GM21825 (cell line): ENCODE measurements around the gene RYR2.
"Not testable (repeated sequence)": the region's sequence is repeated elsewhere in the genome, so short reads cannot be mapped to it uniquely, and the experiment has no call there.

Source experiments
- ATAC-seq: cut with Tn5 transposase; IDR thresholded peaks from one replicate; pipeline ENCODE4 v1.9.1; 2021; ENCODE audit warnings: mild to moderate bottlenecking, moderate library complexity; ENCODE audit not compliant: unreplicated experiment

RYR2 gene

DNA sequence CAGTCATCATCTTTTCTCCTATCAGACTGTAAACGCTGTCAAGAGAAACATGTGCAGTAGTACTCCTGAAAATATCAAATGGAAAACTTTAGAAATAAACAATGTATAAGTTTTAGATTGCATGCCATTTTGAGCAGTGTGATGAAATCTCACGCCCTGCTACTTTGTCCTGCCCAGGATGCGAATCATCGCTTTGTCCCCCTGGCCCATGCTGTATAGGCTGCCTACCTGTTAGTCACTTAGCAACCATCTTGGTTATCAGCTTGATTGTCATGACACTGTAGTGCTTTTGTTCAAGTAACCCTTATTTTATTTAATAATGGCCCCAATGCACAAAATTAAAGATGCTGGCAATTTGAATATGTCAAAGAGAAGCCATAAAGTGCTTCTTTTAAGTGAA is 485.8 kb downstream of the RYR2 start:
- ATAC-seq, result no peak

DNA sequence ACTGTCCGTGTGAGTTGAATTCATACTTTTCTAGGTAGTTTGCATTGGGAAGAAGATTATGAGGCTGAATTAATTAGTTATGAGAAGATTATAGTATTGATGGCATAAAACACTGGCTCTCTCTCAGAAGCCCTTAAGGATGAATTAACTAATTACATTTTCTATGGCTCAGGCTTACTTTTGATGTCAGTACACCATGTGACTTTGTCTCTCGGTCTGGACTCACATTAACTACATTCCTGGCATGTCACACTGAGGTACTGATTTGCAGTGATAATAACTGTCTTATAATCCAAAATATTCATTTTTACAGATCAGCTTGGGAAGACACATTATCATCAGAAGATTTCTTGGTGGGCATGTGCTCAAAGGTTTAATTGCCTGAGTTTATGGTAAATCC is 486.6 kb downstream of the RYR2 start:
- no peak for ATAC-seq

DNA sequence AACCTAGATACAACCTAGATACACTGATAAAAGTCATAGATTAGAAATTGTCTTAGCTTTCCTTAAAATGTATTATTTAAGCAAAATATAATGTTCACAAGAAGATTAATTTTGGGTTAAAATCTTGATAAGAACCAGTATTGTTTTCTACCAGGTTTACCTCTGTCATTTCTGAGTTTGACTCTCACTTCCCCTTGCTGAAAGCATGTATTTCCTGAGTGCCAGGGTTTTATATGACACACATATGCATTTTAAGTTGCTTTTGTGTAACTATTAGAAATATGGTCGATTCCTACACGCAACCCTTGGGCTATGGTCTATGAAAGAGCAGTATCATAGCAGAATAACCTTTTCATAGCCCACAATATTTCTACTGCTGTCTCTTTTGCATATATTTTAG is 497.1 kb downstream of the RYR2 start:
- ATAC-seq, result no peak

DNA sequence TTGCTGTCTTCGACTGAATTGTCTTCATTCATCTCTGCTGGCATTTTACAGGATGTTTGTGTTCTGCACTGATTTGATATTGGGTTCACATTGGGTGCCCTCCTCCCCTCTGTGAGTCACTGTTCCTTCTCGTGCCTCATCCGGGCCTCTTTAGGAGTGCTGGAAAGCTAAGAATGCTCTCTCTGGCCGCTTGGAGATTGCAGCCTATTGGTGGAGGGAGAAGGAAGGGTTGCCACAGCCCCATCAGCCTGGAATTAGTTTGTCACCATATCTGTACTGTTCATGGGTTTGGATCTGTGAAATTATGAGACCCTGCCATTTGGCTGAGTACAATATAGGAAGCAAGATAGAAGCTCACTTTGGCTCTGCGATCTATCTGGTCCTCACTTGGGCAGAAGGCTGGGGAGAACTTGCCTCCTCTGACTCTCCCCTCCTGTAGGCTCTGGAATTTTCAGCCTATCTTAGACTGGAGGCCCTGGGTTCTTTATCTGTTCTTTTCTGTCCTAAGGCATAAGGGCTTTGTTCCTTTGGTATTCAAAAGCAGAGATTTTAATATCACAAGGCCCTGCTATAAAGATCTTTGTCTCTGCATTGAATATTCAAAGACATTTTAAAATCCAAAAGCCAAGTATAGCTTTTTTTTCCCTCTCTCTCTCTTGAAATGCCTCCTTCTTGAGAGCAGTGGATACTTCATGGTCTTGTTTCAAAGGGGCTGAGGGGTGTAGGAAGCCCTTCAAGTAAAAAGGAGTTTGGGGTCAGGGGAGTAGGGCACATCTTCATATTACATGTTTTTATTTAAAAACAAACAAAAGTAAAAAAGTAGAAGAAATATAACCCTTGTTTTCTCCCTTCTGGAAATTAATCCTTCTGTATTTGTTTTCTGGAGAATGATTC is 500.8 kb downstream of the RYR2 start:
- ATAC-seq, result no peak

DNA sequence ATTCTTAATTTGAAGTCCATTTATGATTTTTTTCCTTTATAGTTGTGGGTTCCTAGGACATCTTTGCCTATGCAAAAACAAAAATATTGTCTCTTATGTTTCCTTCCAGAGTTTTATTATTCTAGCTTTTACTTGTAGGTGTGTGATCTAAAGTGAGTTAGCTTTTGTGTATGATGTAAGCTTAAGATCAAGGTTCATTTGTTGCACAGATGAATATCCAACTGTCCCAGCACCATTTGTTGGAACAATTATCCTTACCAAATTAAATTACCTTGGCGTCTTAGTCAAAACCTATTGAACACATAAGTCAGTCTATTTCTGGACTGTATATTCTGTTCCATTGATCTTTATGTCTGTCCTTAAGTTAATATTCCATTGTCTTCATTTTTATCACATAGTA is 511.1 kb downstream of the RYR2 start:
- no peak for ATAC-seq

DNA sequence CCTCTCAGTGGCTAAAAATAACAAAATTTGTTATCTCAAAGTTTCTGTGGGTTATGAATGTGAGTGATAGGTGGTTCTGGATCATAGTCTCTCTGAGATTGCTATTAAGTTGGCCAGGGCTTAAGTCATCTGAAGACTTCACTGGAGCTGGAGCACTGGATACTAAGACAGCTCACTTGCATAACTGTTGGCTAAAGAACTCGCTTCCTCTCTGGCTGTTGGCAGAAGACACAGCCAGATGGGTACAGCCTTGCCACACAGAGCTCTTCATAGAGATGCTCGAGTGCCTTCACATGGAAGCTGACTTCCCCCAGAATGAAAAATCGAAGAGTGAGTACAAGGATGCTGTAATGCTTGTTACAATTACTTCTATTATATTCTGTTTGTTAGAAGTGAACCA is 514.9 kb downstream of the RYR2 start:
- no peak for ATAC-seq

DNA sequence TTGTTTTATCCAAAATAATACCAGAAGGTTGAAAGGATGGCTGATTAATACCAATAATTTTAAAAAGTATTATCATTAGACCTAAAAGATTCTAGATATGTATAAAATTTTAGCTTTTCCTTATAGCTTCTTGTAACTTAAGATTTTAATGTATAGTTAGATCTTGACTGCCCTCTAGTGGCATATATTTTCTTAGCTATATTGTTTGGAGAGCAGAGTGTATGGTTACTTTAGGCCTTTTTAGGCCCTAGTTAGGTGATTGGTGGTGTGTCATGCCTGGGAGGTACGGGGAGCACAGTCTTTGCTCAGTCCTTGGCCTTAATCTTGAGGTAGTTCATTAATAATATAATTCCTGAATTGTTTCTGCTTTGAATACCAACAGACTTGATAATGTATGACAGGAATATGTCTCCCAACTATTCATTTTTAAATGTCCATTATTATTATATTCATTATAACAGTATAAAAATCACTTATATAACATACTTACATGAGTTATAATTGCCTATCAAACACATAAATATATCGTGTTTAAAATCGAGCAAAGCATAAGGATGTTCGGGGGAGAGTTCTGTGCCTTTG is 520.3 kb downstream of the RYR2 start:
- ATAC-seq, result peak; percentile 82

DNA sequence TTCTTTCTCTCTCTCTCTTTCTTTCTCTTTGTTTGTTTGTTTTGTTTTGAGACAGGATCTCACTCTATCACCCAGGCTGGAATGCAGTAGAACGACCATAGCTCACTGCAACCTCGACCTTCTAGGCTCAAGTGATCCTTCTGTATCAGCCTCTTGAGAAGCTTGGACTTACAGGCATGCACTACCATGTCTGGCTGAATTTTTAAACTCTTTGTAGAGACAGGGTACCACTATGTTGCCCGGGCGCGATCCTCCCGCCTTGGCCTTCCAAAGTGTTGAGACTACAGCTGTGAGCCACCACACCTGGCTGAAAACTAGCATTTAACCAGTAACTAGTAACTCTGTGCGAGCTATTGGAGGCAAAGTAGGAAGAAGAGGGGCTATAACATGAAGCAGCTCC is 523.3 kb downstream of the RYR2 start:
- no peak for ATAC-seq

DNA sequence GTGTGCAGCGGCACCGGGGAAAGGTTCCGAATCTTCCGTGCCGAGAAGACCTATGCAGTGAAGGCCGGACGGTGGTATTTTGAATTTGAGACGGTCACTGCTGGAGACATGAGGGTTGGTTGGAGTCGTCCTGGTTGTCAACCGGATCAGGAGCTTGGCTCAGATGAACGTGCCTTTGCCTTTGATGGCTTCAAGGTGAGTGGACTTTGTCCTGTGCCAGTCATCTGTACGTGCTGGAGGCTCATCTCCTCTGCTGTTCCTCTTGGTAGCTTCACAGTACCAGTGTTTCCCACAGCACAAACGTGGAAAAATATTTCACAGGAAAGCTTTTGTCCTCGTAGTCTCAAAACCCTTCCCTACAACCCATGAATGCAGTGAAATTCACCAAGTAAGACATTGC is 524.6 kb downstream of the RYR2 start:
- ATAC-seq, result no peak

DNA sequence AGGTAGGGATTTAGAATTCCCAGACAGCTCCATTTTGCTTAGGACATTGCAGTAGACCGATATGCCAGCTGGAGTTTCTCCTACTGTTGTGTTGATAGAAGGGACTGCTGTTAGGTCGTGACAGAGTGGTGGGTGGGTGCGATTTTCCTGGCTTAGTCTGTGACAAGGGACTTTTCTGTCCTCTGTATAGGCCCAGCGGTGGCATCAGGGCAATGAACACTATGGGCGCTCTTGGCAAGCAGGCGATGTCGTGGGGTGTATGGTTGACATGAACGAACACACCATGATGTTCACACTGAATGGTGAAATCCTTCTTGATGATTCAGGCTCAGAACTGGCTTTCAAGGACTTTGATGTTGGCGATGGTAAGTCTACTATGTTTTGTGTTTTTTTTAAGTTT is 527.0 kb downstream of the RYR2 start:
- no peak for ATAC-seq

DNA sequence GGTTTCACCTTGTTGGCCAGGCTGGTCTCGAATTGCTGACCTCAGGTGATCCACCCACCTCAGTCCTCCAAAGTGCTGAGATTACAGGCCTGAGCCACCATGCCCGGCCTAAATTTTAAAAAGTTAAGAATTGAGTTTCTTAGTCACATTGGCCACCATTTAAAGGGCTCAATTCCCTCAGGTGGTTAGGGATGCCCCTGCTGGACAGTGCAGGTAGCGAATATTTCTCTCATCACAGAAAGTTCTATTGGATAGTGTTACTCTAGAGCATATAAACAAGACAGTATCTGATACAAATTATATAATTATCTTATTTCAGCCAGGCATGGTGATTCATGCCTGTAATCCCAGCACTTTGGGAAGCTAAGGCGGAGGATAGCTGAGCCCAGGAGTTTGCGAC is 528.5 kb downstream of the RYR2 start:
- ATAC-seq, result no peak

DNA sequence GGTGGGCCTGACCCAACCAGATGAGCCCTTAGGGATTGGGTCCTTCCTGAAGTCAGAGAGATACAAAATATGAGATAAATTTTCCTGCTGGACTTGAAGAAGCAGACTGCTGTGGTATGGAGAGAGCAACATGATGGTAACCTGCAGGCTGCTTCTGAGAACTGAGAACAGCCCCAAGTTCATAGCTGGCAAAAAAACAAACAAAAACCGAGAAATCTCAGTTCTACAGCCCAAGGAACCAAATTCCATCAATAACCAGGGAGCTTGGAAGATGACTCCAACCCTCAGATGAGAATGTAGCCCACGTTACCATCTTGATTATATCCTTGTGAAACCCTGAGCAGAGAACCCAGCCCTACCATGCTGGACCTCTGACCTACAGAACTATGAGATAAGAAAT is 532.6 kb downstream of the RYR2 start:
- no peak for ATAC-seq

DNA sequence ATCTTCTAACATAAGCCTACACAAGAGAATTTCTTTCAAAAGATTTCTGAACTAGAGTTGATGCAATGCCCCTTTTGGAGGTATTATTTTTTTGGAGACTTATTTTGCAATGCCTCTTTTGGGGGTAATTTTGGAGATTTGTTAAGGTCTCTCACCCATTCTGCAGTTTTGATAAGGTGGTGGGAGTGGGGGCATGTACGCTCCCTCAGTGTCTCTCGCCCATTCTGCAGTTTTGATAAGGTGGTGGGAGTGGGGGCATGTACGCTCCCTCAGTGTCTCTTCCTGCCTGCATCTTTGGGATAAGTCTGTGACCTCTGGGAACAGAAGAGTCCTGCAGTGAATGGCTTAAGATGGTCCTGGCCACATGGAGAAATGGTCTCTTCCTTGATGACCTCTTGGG is 536.6 kb downstream of the RYR2 start:
- ATAC-seq, result no peak

DNA sequence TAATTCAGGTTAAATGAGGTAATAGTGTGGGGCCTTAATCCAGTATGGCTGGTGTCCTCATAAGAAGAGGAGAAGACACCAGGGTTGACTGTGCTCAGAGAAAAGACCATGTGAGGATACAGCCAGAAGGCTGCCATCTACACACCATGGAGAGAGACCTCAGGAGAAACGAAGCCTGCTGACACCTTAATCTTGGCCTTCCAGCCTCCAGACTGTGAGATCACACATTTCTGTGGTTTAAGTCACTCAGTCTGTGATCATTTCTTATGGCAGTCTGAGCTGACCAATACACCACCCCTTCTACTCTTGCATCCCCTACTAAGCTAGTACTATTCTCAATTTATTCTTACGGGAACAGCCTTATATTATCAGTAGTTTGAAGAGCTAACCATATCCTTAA is 538.7 kb downstream of the RYR2 start:
- no peak for ATAC-seq

DNA sequence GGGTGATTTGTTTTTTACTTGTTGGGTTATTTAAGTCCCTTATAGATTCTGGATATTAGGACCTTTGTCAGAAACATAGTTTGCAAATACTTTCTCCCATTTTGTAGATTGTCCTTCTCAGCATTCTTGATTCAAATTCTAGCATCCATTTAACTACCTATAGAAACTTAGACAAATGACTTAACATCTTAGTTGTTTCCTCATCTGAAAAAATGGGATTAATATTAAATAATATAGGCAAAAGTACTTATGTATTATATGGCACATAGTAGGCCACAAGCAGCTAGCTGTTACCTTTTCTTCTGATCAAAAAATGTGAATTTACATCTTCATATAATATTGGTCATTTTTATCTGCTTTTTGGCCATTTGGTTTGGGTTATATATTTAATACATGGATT is 541.3 kb downstream of the RYR2 start:
- no peak for ATAC-seq

DNA sequence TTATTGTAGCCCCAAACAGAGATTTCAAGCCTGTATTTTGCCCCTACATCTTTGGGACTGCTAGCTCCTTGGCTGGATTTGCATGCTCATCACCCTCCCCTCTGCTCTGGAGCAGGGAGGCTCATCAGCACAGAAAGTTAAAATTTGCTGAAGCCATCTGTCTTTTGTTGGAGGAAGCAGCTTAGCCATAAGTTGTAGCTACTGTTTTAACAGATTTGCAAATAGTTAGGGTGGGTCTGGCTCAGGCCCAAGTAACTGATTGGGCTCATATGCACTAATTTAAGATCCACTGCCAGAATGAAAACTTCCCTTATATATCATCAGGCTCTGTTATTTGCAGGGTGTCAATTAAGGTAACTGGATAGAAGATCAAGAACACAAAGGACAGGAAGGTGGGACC is 541.8 kb downstream of the RYR2 start:
- ATAC-seq, result no peak

DNA sequence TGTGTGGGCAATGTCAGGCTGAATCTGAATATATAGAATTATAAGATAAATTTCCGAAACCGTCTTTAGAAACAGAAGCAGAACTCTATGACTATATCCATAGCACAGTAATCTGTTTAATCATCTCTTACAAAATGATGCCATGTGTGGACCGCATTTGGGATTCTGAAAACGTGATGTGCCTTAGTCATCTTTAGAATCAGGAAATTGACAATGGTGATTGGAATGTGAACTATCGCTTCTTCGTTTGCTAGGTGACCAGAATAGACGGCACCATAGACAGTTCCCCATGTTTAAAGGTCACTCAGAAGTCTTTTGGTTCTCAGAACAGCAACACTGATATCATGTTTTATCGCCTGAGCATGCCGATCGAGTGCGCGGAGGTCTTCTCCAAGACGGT is 548.4 kb downstream of the RYR2 start:
- no peak for ATAC-seq

DNA sequence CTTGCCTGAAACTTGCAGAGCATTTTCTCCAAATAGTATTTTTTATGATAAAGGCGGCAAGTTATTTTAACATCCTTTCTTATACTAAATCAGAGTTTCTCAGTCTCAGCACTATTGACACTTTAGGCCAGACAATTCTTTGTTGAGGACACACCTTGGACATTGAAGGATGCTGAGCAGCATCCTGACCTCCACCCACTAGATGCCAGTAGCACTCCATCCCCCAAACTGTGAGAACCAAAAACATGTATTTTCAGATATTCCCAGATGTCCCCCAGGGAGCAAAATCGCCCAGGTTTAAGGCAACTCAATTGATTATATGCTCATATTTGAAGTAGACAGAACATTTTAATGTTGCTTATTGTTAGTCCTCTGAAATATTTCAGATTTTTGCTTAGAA is 549.4 kb downstream of the RYR2 start:
- no peak for ATAC-seq

DNA sequence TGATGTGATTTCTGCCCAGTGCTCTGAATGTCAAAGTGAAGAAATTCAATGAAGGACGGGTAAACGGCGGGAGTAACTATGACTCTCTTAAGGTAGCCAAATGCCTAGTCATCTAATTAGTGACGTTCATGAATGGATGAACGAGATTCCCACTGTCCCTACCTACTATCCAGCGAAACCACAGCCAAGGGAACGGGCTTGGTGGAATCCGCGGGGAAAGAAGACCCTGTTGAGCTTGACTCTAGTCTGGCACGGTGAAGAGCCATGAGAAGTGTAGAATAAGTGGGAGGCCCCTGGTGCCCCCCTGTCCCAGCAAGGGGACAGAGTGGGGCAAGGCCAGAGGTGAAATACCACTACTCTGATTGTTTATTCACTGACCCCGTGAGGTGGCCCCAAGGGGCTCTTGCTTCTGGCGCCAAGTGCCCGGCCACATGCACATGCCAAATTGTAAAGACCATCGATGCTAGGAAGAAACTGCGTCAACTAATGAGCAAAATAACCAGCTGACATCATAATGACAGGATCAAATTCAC is 561.1 kb downstream of the RYR2 start:
- not testable (repeated sequence) for ATAC-seq

DNA sequence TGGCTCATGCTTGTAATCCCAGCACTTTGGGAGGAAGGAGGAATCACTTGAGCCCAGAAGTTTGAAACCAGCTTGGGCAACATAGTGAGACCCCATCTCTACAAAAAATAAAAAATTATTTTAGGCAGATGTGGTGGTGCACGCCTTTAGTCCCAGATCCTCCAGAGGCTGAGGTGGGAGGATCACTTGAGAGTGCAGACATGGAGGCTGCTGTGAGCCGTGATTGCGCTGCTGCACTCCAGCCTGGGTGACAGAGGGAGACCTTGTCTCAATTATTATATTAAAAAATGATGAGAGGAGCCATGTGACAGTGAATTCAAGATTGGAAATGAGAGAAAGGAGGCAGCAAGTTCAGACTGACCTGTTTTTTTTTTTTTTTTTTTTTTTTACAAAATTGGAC is 566.4 kb downstream of the RYR2 start:
- no peak for ATAC-seq

DNA sequence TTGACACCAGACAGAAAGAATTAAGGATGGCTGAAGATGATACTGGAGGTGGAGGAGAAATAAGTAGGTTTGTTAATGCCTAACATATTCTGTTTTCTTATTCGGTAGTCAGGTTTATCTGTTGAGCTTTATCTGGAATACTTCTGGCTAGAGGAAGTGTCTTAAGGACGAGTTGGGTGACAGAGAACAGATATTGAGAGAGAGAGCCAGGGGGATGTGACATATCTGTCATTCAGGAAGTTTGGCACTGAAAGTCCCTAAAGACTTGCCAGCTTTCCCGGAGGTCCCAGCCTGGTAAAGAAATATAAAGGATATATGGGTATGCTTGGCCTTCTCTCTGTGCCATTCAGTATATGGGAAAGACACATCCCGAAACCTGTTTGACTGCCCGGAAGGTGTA is 568.2 kb downstream of the RYR2 start:
- ATAC-seq, result no peak

DNA sequence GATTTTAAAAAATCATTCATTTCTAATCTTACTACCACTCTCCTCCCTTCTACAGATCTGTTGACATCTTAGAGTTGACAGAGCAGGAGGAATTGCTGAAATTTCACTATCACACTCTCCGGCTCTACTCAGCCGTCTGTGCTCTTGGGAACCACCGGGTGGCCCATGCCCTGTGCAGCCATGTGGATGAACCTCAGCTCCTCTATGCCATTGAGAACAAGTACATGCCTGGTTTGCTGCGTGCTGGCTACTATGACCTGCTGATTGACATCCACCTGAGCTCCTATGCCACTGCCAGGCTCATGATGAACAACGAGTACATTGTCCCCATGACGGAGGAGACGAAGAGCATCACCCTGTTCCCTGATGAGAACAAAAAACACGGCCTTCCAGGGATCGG is 572.0 kb downstream of the RYR2 start:
- ATAC-seq, result no peak

DNA sequence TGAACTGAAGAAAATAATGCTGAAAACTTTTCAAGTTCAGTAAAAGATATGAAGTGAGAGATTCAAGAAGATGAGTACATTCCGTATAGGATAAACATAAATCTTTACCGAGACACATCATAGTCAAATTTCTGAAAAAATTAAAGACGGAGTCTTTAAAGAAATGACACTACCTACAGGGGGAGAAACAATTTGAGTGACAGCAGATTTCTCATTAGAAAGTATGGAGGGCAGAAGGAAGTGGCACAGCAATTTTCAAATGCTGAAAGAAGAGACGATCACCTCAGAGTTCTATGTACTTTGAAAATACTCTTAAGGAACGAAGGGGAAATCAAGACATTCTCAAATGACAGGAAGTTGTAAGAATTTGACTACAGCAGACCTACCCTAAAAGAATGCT is 577.6 kb downstream of the RYR2 start:
- no peak for ATAC-seq
